HCT116 (cell line): ENCODE measurements around the gene METTL27. TPM values are rescaled to one million over a fixed set of nuclear protein-coding genes. Genes with fewer than 3 reads are reported as not detected.
A peak's percentile ranks its signal among the peaks of the same experiment; 100 is the strongest.

Experiments used
- ATAC-seq: fragments of 200-7000 bp; cut with Tn5 transposase; 2 replicates; pipeline ENCODE4 v1.9.1; 2020; ENCODE audit warnings: mild to moderate bottlenecking, moderate library complexity
- BruUV-seq: library from RNA; stranded (reverse); fragments of 400-500 nt; replicated peaks from 2 replicates; lab custom pipeline; 2021; lab: Mats Ljungman, UMichigan
- CTCF ChIA-PET: fragments of 300-600 bp; sonication (Branson Sonifier 250); formaldehyde crosslinking; loops from one replicate; lab custom pipeline; 2021; ENCODE audit warnings: antibody characterized with exemption; lab: Charles Lee
- POLR2A ChIA-PET: fragments of 300-600, 350-600 bp; sonication (Branson Sonifier 250); formaldehyde crosslinking; loops from one replicate; lab custom pipeline; 2021; ENCODE audit warnings: antibody characterized with exemption; lab: Charles Lee
- RAD21 ChIA-PET, 2 experiments: fragments of 300-600 bp; sonication (Branson Sonifier 250); formaldehyde crosslinking; loops; one replicate each; lab custom pipeline; 2023; ENCODE audit warnings: low total read pairs in 2 of 2; ENCODE audit not compliant: uncharacterized antibody in 2 of 2, unreplicated experiment in 2 of 2, low non-redundant PET in 1 of 2; lab: Charles Lee
- DNase-seq: peaks from one replicate; pipeline ENCODE4 v3.0.0-alpha.2; 2010; ENCODE audit warnings: low read depth, low spot score
- H2AFZ ChIP-seq: fragments of 200-600 bp; shearing (Covaris generic), sonication (generic); 2 replicates; pipeline ENCODE4 v1.6.1; 2017; ENCODE audit warnings: low read depth, mixed run types, mixed read lengths, antibody characterized with exemption, low read length; ENCODE audit not compliant: poor library complexity, severe bottlenecking
- H3K27ac ChIP-seq: 2 replicates; pipeline ENCODE4 v1.5.1; 2012; ENCODE audit warnings: low read depth, low read length
- H3K27me3 ChIP-seq: fragments of 200-600 bp; sonication (generic); 2 replicates; pipeline ENCODE4 v1.6.1; 2016; ENCODE audit warnings: mixed run types, low read length, mixed read lengths; ENCODE audit not compliant: insufficient read depth
- H3K36me3 ChIP-seq, 2 experiments: fragments of 200-500 bp in 1 of 2; fragments of 200-600 bp in 1 of 2; sonication (Bioruptor generic) in 1 of 2; sonication (generic) in 1 of 2; 2 replicates each; pipeline versions ENCODE4 v1.5.1 to v1.6.1; 2014 to 2016; ENCODE audit warnings: low read length in 2 of 2, inconsistent platforms in 1 of 2, mixed read lengths in 1 of 2, mixed run types in 1 of 2; ENCODE audit not compliant: insufficient read depth in 2 of 2, control insufficient read depth in 1 of 2
- H3K4me1 ChIP-seq, 2 experiments: fragments of 200-600 bp in 1 of 2; sonication (generic) in 1 of 2; 2 replicates each; pipeline versions ENCODE4 v1.5.1 to v1.6.1; 2012 to 2017; ENCODE audit warnings: low read length in 2 of 2, inconsistent platforms in 1 of 2, mild to moderate bottlenecking in 1 of 2, mixed read lengths in 1 of 2, mixed run types in 1 of 2, moderate library complexity in 1 of 2; ENCODE audit not compliant: insufficient read depth in 2 of 2, control insufficient read depth in 1 of 2
- H3K4me2 ChIP-seq: fragments of 200-600 bp; sonication (generic); 2 replicates; pipeline ENCODE4 v1.6.1; 2017; ENCODE audit warnings: mixed run types, low read length, mixed read lengths
- H3K4me3 ChIP-seq, 2 experiments: fragments of 200-600 bp in 1 of 2; sonication (generic) in 1 of 2; replicated peaks in 1 of 2; 2 replicates each; pipeline ENCODE4 v1.5.1; 2011 to 2016; ENCODE audit warnings: low read length in 2 of 2, control low read depth in 1 of 2, low read depth in 1 of 2, mild to moderate bottlenecking in 1 of 2, mixed read lengths in 1 of 2, mixed run types in 1 of 2
- H3K79me2 ChIP-seq: fragments of 200-600 bp; sonication (generic); 2 replicates; pipeline ENCODE4 v1.6.1; 2017; ENCODE audit warnings: mild to moderate bottlenecking, mixed run types, low read length, moderate library complexity, mixed read lengths; ENCODE audit not compliant: insufficient read depth
- H3K9ac ChIP-seq: fragments of 200-600 bp; sonication (generic); 2 replicates; pipeline ENCODE4 v1.6.1; 2016; ENCODE audit warnings: low read length, mixed read lengths
- H3K9me2 ChIP-seq: fragments of 200-600 bp; sonication (generic), shearing (Covaris generic); 2 replicates; pipeline ENCODE4 v1.6.1; 2017; ENCODE audit warnings: mixed run types, mild to moderate bottlenecking, moderate library complexity; ENCODE audit not compliant: insufficient read depth
- H3K9me3 ChIP-seq, 2 experiments: fragments of 200-500 bp in 1 of 2; fragments of 200-600 bp in 1 of 2; sonication (Bioruptor generic) in 1 of 2; sonication (generic) in 1 of 2; 2 replicates each; pipeline ENCODE4 v1.6.1; 2014 to 2017; ENCODE audit warnings: low read length in 2 of 2, mixed read lengths in 2 of 2, inconsistent platforms in 1 of 2, low read depth in 1 of 2, mild to moderate bottlenecking in 1 of 2, mixed run types in 1 of 2, moderate library complexity in 1 of 2; ENCODE audit not compliant: control insufficient read depth in 1 of 2, insufficient read depth in 1 of 2
- H4K20me1 ChIP-seq: fragments of 200-600 bp; sonication (generic), shearing (Covaris generic); 2 replicates; pipeline ENCODE4 v1.6.1; 2017; ENCODE audit warnings: mixed run types, mild to moderate bottlenecking, moderate library complexity; ENCODE audit not compliant: insufficient read depth
- CTCF ChIP-seq, 3 experiments: fragments of 200-600 bp in 1 of 3; sonication (generic) in 1 of 3; IDR thresholded peaks in 2 of 3; conservative IDR thresholded peaks in 1 of 3; 2 replicates each; pipeline ENCODE4 v1.5.1; 2012 to 2017; ENCODE audit warnings: low read depth in 2 of 3, low read length in 2 of 3, antibody characterized with exemption in 1 of 3, borderline replicate concordance in 1 of 3, control low read depth in 1 of 3, mild to moderate bottlenecking in 1 of 3, mixed read lengths in 1 of 3, mixed run types in 1 of 3, moderate library complexity in 1 of 3; ENCODE audit not compliant: insufficient read depth in 1 of 3
- EGR1 ChIP-seq: IDR thresholded peaks from 2 replicates; pipeline ENCODE4 v1.6.1; 2012; ENCODE audit warnings: low read depth
- EZH2 ChIP-seq: fragments of 200-600 bp; sonication (generic); IDR thresholded peaks from 2 replicates; pipeline ENCODE4 v1.6.1; 2017; ENCODE audit warnings: antibody characterized with exemption, mixed run types
- JUND ChIP-seq: IDR thresholded peaks from 2 replicates; pipeline ENCODE4 v1.6.1; 2012
- POLR2A ChIP-seq: IDR thresholded peaks from 2 replicates; pipeline ENCODE4 v1.7.0; 2011; ENCODE audit warnings: borderline replicate concordance; ENCODE audit not compliant: insufficient read depth, insufficient read length; ENCODE audit errors: extremely low read depth
- SIN3A ChIP-seq: IDR thresholded peaks from 2 replicates; pipeline ENCODE4 v1.6.1; 2012; ENCODE audit warnings: low read depth
- ZNF274 ChIP-seq: fragments of 200-500 bp; sonication (Bioruptor generic); IDR thresholded peaks from 2 replicates; pipeline ENCODE4 v1.6.1; 2014; ENCODE audit warnings: mild to moderate bottlenecking, low read depth, low read length, inconsistent platforms
- intact Hi-C: fragments of 100-400 bp; cut with micrococcal nuclease; formaldehyde crosslinking; loops from 2 replicates; pipeline ENCODE4 v1.10.0; 2022
- total RNA-seq: library from RNA; stranded (reverse); gene quantifications from one replicate; pipeline ENCODE4 v1.2.1, GENCODE V29; 2021; ENCODE audit not compliant: unreplicated experiment
- TF ChIP-seq, protein P1 (sequence below): IDR thresholded peaks from 2 replicates; pipeline ENCODE4 v1.6.1; 2012
- TF ChIP-seq, protein P2 (sequence below): IDR thresholded peaks from 2 replicates; pipeline ENCODE4 v1.6.1; 2012; ENCODE audit warnings: low read depth

Gene METTL27
- total RNA-seq, 1 experiment from 2014 or later = 30.4 TPM

DNA sequence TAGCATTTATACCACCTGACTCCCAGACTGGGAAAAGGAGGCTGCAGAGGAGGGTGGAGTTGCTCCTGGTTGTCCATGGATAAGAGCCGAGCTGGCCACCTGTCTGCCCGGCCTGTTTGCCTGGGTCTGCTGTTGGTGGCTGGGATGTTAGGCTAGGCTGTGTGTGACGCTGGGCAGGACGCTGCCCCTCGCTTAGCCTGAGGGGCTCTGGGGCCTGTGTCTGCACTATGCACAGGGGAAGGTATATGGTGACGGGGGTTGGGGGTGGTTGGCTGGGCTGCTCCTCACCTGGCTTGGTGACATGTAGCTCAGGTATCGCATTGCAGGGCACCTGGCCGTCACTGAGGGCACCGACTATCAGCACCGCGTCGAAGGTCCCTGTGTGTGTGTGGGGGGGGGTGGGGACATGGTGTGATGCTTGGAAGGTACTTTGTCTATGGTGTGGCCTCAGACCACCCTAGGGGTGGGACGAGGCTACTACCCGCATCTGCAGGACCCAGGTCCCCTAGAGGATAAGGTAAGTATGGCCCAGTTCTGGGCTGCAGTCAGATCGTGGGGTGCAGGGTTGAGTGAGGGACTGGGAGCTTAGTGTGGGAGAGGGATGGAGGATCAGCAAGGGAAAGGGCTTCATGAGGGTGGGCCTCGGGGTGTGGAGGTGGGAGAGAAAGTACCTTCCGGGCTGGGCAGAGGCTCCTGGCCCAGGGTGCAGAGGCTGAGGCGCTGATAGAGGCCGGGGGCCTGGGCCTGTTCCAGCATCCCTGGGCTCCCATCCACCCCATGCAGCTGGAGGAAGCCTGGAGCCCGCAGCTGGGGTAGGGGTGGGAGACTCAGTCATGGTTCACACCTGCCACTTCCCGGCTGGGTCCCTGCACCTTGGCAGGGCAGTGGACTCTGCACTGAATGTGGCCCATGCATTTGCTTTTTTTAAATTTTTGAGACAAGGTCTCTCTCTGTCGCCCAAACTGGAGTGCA, 2.3 kb downstream of the METTL27 start:
- no peaks in the 10 kb centered on the region for H4K20me1 ChIP-seq
- no TSS peak for BruUV-seq
- H3K36me3 ChIP-seq = no peaks in the 10 kb centered on the region; a peak in 1 of 4 replicates
- ChIA-PET CTCF (no interaction called here), RAD21 (interaction anchor here in 1 of 2 experiments (0.7 kb wide), 1 partner anchor 186 kb away, joined by 3 read pairs; no protein-coding TSS in a partner anchor), POLR2A (interaction anchor here (3.5 to 4.4 kb wide), 2 partner anchors 11 to 13 kb away, joined by 21 to 50 read pairs; no protein-coding TSS in a partner anchor)
- H3K4me2 ChIP-seq = peak overlapping the region; percentile 96; the same call in 1 of the 2 replicates
- no peak overlapping the region for H3K4me3 ChIP-seq
- ATAC-seq = peak; percentile 18; the same call in 1 of the 2 replicates
- no peak for DNase-seq
- H3K27me3 ChIP-seq = no peaks in the 10 kb centered on the region
- peak in 2 of 3 experiments; percentile 43 to 55; a peak in 4 of 6 replicates for TF ChIP-seq CTCF (IDR thresholded peaks at IDR 0.05 in 2 of 3, conservative IDR thresholded peaks at IDR 0.05 in 1 of 3; ENCODE audit: borderline replicate concordance in 1 of 3, insufficient read depth in 1 of 3, low read depth in 2 of 3, low read length in 2 of 3)
- TF ChIP-seq SIN3A = no peak
- H3K4me1 ChIP-seq = peaks cover 33 to 57% of the 10 kb centered on the region in 2 experiments
- peak overlapping the region; percentile 90 for H3K27ac ChIP-seq
- peaks cover 9% of the 10 kb centered on the region; the same call in 1 of the 2 replicates for H3K79me2 ChIP-seq
- intact Hi-C loops = no loop called here
- no peaks in the 10 kb centered on the region for H3K9me2 ChIP-seq
- no peaks in the 10 kb centered on the region for H3K9me3 ChIP-seq
- H2AFZ ChIP-seq = no peak overlapping the region
- no peak overlapping the region for H3K9ac ChIP-seq

DNA sequence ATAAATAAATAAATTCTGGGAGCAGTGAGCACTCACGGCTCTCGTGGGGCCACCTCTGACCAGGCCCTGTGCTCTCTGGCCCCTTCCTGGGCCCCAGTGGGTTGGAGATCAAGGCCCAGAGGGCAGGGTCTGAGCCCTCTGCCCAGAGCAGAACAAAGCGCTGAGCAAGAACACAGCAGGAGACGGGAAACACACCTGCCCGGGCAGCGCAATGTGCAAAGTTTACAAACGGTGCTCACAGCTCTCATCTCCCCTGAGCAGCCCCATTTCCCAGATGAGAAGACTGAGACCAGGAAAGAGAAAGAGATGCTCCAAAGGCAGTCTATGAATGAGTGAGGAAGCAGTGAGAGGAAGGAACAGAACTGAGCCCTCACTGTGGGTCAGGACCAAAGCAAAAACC, 3.0 kb downstream of the METTL27 start:
- no peaks in the 10 kb centered on the region for H3K9me3 ChIP-seq
- H3K79me2 ChIP-seq = peaks cover 9% of the 10 kb centered on the region; the same call in 1 of the 2 replicates
- intact Hi-C loops = no loop called here
- H4K20me1 ChIP-seq = no peaks in the 10 kb centered on the region
- RAD21 ChIA-PET = interaction anchor here in 1 of 2 experiments (0.7 kb wide), 1 partner anchor 187 kb away, joined by 3 read pairs; no protein-coding TSS in a partner anchor
- 0 out of 2 replicates have a peak overlapping the region, but pooled peaks have one; percentile 19 for H3K4me2 ChIP-seq
- CTCF ChIA-PET = no interaction called here
- no TSS peak for BruUV-seq
- ATAC-seq (no peak), DNase-seq (no peak)
- POLR2A ChIA-PET = interaction anchor here (4.4 kb wide), 1 partner anchor 12 kb away, joined by 21 read pairs; no protein-coding TSS in a partner anchor
- H3K4me1 ChIP-seq = peaks cover 38 to 61% of the 10 kb centered on the region in 2 experiments
- no peak overlapping the region for H3K9ac ChIP-seq
- no peaks in the 10 kb centered on the region for H3K9me2 ChIP-seq
- H3K4me3 ChIP-seq = no peak overlapping the region
- H3K27me3 ChIP-seq = no peaks in the 10 kb centered on the region
- no peaks in the 10 kb centered on the region; a peak in 1 of 4 replicates for H3K36me3 ChIP-seq
- peak overlapping the region; percentile 71 for H3K27ac ChIP-seq
- H2AFZ ChIP-seq = no peak overlapping the region
- no peak for TF ChIP-seq SIN3A
- TF ChIP-seq, protein P1, sequence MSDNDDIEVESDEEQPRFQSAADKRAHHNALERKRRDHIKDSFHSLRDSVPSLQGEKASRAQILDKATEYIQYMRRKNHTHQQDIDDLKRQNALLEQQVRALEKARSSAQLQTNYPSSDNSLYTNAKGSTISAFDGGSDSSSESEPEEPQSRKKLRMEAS = no peak
- no peak for TF ChIP-seq JUND
- no peak for TF ChIP-seq POLR2A
- no peak for TF ChIP-seq ZNF274
- TF ChIP-seq, protein P2, sequence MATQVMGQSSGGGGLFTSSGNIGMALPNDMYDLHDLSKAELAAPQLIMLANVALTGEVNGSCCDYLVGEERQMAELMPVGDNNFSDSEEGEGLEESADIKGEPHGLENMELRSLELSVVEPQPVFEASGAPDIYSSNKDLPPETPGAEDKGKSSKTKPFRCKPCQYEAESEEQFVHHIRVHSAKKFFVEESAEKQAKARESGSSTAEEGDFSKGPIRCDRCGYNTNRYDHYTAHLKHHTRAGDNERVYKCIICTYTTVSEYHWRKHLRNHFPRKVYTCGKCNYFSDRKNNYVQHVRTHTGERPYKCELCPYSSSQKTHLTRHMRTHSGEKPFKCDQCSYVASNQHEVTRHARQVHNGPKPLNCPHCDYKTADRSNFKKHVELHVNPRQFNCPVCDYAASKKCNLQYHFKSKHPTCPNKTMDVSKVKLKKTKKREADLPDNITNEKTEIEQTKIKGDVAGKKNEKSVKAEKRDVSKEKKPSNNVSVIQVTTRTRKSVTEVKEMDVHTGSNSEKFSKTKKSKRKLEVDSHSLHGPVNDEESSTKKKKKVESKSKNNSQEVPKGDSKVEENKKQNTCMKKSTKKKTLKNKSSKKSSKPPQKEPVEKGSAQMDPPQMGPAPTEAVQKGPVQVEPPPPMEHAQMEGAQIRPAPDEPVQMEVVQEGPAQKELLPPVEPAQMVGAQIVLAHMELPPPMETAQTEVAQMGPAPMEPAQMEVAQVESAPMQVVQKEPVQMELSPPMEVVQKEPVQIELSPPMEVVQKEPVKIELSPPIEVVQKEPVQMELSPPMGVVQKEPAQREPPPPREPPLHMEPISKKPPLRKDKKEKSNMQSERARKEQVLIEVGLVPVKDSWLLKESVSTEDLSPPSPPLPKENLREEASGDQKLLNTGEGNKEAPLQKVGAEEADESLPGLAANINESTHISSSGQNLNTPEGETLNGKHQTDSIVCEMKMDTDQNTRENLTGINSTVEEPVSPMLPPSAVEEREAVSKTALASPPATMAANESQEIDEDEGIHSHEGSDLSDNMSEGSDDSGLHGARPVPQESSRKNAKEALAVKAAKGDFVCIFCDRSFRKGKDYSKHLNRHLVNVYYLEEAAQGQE = no peak
- TF ChIP-seq EZH2 = no peak
- no peak for TF ChIP-seq EGR1
